ENCODE data around the gene UBE2J2.
"Not testable (repeated sequence)": the region's sequence is repeated elsewhere in the genome, so short reads cannot be mapped to it uniquely, and the experiment has no call there.

Gene UBE2J2

GRCh38 chr1:1255078-1255477 is 18.6 kb downstream of the UBE2J2 start:
- DNase-seq, result no peak

GRCh38 chr1:1254667-1254998 is 19.0 kb downstream of the UBE2J2 start:
- no peak for DNase-seq

GRCh38 chr1:1253972-1254666 is 19.5 kb downstream of the UBE2J2 start:
- DNase-seq, result no peak

- DNase-seq, result no peak
These were observed 20.3 kb downstream of the UBE2J2 start for GRCh38 chr1:1253314-1253713.

GRCh38 chr1:1250786-1251284 is 22.8 kb downstream of the UBE2J2 start:
- no peak for DNase-seq

GRCh38 chr1:1248009-1248913 is 25.4 kb downstream of the UBE2J2 start:
- not testable (repeated sequence) for DNase-seq

GRCh38 chr1:1247341-1247913 is 26.2 kb downstream of the UBE2J2 start:
- no peak for DNase-seq

- no peak for DNase-seq
These were observed 26.9 kb downstream of the UBE2J2 start, which contains the start of gene C1QTNF12 for GRCh38 chr1:1246577-1247340. Gene C1QTNF12 (minus strand): TSS chr1:1246722. CDS start chr1:1246690, 32 bp downstream.

- no peak for DNase-seq
These were observed 27.7 kb downstream of the UBE2J2 start for GRCh38 chr1:1245817-1246576.

GRCh38 chr1:1245178-1245816 is 28.4 kb downstream of the UBE2J2 start:
- DNase-seq, result no peak

- DNase-seq, result no peak
These were observed 29.4 kb downstream of the UBE2J2 start for GRCh38 chr1:1244192-1244811.

GRCh38 chr1:1243807-1244191 is 29.9 kb downstream of the UBE2J2 start:
- DNase-seq, result no peak

GRCh38 chr1:1243266-1243660 is 30.4 kb downstream of the UBE2J2 start:
- DNase-seq, result no peak

GRCh38 chr1:1242461-1243265 is 31.0 kb downstream of the UBE2J2 start:
- no peak for DNase-seq

- no peak for DNase-seq
These were observed 31.9 kb downstream of the UBE2J2 start for GRCh38 chr1:1241588-1242219.

- DNase-seq, result no peak
These were observed 32.6 kb downstream of the UBE2J2 start for GRCh38 chr1:1240822-1241587.

- no peak for DNase-seq
These were observed 33.3 kb downstream of the UBE2J2 start for GRCh38 chr1:1240348-1240732.

GRCh38 chr1:1239614-1240347 is 33.9 kb downstream of the UBE2J2 start:
- DNase-seq, result no peak
